ENCODE results near the gene TSFM. TPM values are rescaled to one million over a fixed set of nuclear protein-coding genes. Genes with fewer than 3 reads are reported as not detected.
"Not testable (repeated sequence)": the region's sequence is repeated elsewhere in the genome, so short reads cannot be mapped to it uniquely, and the experiment has no call there.

TSFM gene
- total and polyA plus RNA-seq, 7 donors: 8.0 to 49.3 (median 29.6) TPM

- H3K4me3 ChIP-seq: no peak overlapping the region
- DNase-seq: no peak
- no peaks in the 10 kb centered on the region for H3K9me3 ChIP-seq
- TF ChIP-seq EP300 (IDR thresholded peaks at IDR 0.05) (no peak), POLR2AphosphoS5 (IDR thresholded peaks at IDR 0.05) (peak in 1 of 4 donors; percentile 23)
- H3K4me1 ChIP-seq: peaks cover 5 to 62% (median 39%) of the 10 kb centered on the region in 4 donors
- H3K27ac ChIP-seq: peak overlapping the region in 2 of 4 donors; percentile 54 to 69
- intact Hi-C loops (cut with DNase I): no loop called here
- no peaks in the 10 kb centered on the region for H3K27me3 ChIP-seq
- H3K36me3 ChIP-seq: peaks cover 0 to 40% (median 8%) of the 10 kb centered on the region in 4 donors
- WGBS, 2 donors: 31 to 69% methylated on average over 3 of the region's 3 CpGs
Measured at GRCh38 chr12:57816001-57816854, 33.6 kb downstream of the TSFM start.

GRCh38 chr12:57816855-57817151 lies 34.2 kb downstream of the TSFM start:
- H3K4me1 ChIP-seq: peaks cover 5 to 65% (median 39%) of the 10 kb centered on the region in 4 donors
- DNase-seq: peak; percentile 81
- peaks cover 0 to 40% (median 14%) of the 10 kb centered on the region in 4 donors for H3K36me3 ChIP-seq
- TF ChIP-seq POLR2AphosphoS5 (IDR thresholded peaks at IDR 0.05) (peak in 1 of 4 donors; percentile 5), EP300 (IDR thresholded peaks at IDR 0.05) (no peak), POLR2A (IDR thresholded peaks at IDR 0.05) (no peak)
- peak overlapping the region; percentile 29 to 69 (median 42) for H3K27ac ChIP-seq
- WGBS, 2 donors: 37 to 39% methylated on average over 5 of the region's 5 CpGs
- no peaks in the 10 kb centered on the region for H3K9me3 ChIP-seq
- H3K4me3 ChIP-seq: no peak overlapping the region
- intact Hi-C loops (cut with DNase I): no loop called here
- no peaks in the 10 kb centered on the region for H3K27me3 ChIP-seq

- peaks cover 5 to 65% (median 39%) of the 10 kb centered on the region in 4 donors for H3K4me1 ChIP-seq
- H3K36me3 ChIP-seq: peaks cover 6 to 43% (median 20%) of the 10 kb centered on the region in 4 donors
- TF ChIP-seq, protein P1, sequence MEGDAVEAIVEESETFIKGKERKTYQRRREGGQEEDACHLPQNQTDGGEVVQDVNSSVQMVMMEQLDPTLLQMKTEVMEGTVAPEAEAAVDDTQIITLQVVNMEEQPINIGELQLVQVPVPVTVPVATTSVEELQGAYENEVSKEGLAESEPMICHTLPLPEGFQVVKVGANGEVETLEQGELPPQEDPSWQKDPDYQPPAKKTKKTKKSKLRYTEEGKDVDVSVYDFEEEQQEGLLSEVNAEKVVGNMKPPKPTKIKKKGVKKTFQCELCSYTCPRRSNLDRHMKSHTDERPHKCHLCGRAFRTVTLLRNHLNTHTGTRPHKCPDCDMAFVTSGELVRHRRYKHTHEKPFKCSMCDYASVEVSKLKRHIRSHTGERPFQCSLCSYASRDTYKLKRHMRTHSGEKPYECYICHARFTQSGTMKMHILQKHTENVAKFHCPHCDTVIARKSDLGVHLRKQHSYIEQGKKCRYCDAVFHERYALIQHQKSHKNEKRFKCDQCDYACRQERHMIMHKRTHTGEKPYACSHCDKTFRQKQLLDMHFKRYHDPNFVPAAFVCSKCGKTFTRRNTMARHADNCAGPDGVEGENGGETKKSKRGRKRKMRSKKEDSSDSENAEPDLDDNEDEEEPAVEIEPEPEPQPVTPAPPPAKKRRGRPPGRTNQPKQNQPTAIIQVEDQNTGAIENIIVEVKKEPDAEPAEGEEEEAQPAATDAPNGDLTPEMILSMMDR (IDR thresholded peaks at IDR 0.05): no peak
- TF ChIP-seq EP300 (IDR thresholded peaks at IDR 0.05) (no peak), POLR2A (IDR thresholded peaks at IDR 0.05) (no peak), POLR2AphosphoS5 (IDR thresholded peaks at IDR 0.05) (no peak)
- H3K9me3 ChIP-seq: no peaks in the 10 kb centered on the region
- peak overlapping the region; percentile 29 to 69 (median 42) for H3K27ac ChIP-seq
- WGBS, 2 donors: 24 to 69% methylated on average over 8 of the region's 8 CpGs
- DNase-seq: no peak
- H3K27me3 ChIP-seq: no peaks in the 10 kb centered on the region
- intact Hi-C loops (cut with DNase I): no loop called here
- H3K4me3 ChIP-seq: no peak overlapping the region
Measured at GRCh38 chr12:57817261-57817989, 34.8 kb downstream of the TSFM start.

- H3K4me1 ChIP-seq: peaks cover 5 to 68% (median 39%) of the 10 kb centered on the region in 4 donors
Measured at GRCh38 chr12:57817990-57818331, 35.4 kb downstream of the TSFM start.

GRCh38 chr12:57820119-57820518 lies 37.5 kb downstream of the TSFM start:
- H3K4me3 ChIP-seq; H3K27me3 ChIP-seq; intact Hi-C loops (cut with DNase I); H3K9me3 ChIP-seq; DNase-seq: not testable (repeated sequence)
- H3K27ac ChIP-seq: peak overlapping the region in 3 of 4 donors; percentile 40 to 69 (median 63)
- WGBS, 2 donors: 66 to 73% methylated on average over 8 of the region's 8 CpGs
- H3K36me3 ChIP-seq: peaks cover 33 to 62% (median 47%) of the 10 kb centered on the region in 4 donors
- H3K4me1 ChIP-seq: peaks cover 5 to 58% (median 40%) of the 10 kb centered on the region in 4 donors

More at GRCh38 chr12:57817990-57818331, 35.4 kb downstream of the TSFM start:
- H3K27ac ChIP-seq: peak overlapping the region; percentile 37 to 69 (median 58)
- H3K4me3 ChIP-seq; DNase-seq; H3K9me3 ChIP-seq; H3K27me3 ChIP-seq; intact Hi-C loops (cut with DNase I): not testable (repeated sequence)
- 77 to 87% methylated on average over 3 of the region's 3 CpGs for WGBS, 2 donors
- peaks cover 11 to 46% (median 25%) of the 10 kb centered on the region in 4 donors for H3K36me3 ChIP-seq

DNA sequence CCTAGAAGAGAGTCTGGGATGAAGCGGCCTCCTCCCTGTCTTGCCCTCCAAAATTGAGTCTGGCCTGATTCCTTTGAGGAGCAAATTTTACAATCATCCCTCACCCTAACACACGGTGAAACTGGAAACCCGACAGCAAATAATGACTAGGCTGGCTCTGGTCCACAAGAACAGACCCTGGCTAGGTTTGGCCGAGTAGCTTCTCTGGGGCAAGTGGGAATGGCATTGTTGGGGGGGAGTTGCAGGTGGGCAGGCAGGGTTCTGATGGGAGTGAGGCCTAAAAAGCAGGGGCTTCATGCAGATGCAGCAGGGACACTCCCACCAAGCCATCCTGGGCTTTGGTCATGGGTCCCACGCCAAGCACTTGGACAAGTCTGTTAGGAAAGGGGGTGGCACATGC lies 38.4 kb downstream of the TSFM start:
- DNase-seq; H3K9me3 ChIP-seq; H3K4me3 ChIP-seq; intact Hi-C loops (cut with DNase I); H3K27me3 ChIP-seq: not testable (repeated sequence)
- peak overlapping the region in 2 of 4 donors; percentile 35 to 69 for H3K27ac ChIP-seq
- peaks cover 41 to 71% (median 56%) of the 10 kb centered on the region in 4 donors for H3K36me3 ChIP-seq
- H3K4me1 ChIP-seq: peaks cover 5 to 49% (median 34%) of the 10 kb centered on the region in 4 donors
- WGBS, 2 donors: 79 to 81% methylated on average over 5 of the region's 5 CpGs

Data from sigmoid colon (tissue), 7 donors.